Rectal smooth muscle tissue (tissue), 1 donor: ENCODE measurements around the gene CNTD1.

Source experiments
- H3K27ac ChIP-seq: one replicate; pipeline ENCODE4 v1.7.0; 2013; ENCODE audit warnings: low read depth, low read length, inconsistent platforms
- H3K27me3 ChIP-seq: one replicate; pipeline ENCODE4 v1.7.0; 2013; ENCODE audit warnings: low read length; ENCODE audit not compliant: control insufficient read depth, insufficient read depth
- H3K36me3 ChIP-seq: one replicate; pipeline ENCODE4 v1.7.0; 2013; ENCODE audit warnings: low read length; ENCODE audit not compliant: control insufficient read depth, insufficient read depth
- H3K4me1 ChIP-seq: one replicate; pipeline ENCODE4 v1.7.0; 2013; ENCODE audit warnings: low read length; ENCODE audit not compliant: control insufficient read depth, insufficient read depth
- H3K4me3 ChIP-seq: one replicate; pipeline ENCODE4 v1.7.0; 2013; ENCODE audit warnings: low read length
- H3K9ac ChIP-seq: one replicate; pipeline ENCODE4 v1.7.0; 2013; ENCODE audit warnings: low read length

Gene CNTD1

DNA sequence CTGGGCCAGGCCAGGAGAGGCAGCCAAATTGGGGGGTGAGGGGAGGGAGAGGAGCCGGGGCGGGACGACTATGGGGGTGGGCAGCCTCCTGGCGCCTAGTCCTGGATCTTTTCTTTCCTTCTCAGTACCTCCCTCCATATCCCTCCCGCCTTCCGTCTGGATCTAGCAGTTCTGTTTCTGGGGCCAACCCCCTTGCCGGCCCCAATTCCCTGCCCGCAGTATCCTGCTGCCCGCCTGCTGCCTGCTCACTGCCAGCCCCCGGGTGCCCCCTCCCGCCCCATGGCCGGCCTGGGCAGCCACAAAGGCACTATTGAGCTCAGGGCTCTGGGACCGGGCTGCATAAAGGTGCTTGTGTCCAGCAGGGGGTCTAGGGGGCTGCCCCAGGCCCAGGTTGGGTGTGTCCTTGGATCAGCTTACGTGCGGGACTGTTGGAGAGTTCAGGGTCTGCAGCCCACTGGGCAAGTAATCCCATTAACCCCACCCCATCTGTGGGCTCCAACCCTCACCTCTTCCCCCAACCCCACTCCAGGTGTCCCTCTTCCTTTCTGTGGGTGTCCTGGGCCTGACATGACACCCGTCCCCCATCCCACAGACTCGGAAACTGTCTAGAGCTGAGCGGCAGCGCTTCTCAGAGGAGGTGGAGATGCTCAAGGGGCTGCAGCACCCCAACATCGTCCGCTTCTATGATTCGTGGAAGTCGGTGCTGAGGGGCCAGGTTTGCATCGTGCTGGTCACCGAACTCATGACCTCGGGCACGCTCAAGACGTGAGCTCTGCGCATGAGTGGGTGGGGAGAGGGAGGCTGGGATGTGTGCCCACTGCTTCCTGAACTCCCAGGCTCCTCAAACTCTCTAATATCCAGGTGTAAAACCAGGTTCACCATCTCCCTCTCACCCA is 16.2 kb upstream of the CNTD1 start:
- H3K36me3 ChIP-seq, result peaks cover 12% of the 10 kb centered on the region
- H3K27me3 ChIP-seq, result peaks cover 37% of the 10 kb centered on the region
- H3K9ac ChIP-seq, result no peak overlapping the region
- H3K4me3 ChIP-seq, result peak overlapping the region; percentile 51
- H3K4me1 ChIP-seq, result no peaks in the 10 kb centered on the region
- H3K27ac ChIP-seq, result no peak overlapping the region

DNA sequence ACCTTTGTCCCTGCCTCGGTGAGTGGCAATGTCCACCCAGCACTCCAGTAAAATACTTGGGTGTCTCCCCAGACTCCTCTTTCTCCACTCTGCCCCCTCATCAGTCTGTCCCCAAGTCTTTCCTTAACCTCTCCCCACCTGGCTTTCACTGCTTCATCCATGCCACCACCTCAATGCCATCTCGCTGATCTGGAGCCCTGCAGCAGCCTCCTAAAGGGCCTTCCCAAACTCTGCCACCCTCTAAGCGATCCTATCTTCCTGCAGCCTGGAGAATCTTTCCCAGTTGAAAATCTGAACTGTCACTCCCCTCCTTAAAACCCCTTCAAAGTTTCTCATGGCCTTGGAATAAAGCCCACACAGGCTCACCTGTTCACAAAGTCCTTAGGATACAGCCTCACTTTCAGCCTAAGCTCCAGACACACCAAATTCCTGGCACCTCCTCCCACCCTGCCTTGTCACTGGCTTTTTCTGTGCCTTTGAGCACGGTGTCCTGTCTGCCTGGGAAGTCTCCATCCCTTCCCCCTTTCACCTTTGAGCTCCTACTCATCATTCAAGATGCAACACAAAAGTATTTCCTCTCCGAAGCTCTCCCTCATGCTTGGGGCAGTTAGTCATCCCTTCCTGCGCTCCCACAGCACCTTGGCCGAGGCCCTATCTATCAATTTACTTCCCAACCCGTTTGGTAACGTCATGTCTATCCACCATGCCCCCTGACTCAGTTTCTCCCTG is 15.4 kb upstream of the CNTD1 start:
- Histone ChIP-seq H3K4me3 (no peak overlapping the region), H3K36me3 (peaks cover 6% of the 10 kb centered on the region), H3K27me3 (peaks cover 37% of the 10 kb centered on the region), H3K9ac (no peak overlapping the region), H3K27ac (no peak overlapping the region), H3K4me1 (no peaks in the 10 kb centered on the region)

DNA sequence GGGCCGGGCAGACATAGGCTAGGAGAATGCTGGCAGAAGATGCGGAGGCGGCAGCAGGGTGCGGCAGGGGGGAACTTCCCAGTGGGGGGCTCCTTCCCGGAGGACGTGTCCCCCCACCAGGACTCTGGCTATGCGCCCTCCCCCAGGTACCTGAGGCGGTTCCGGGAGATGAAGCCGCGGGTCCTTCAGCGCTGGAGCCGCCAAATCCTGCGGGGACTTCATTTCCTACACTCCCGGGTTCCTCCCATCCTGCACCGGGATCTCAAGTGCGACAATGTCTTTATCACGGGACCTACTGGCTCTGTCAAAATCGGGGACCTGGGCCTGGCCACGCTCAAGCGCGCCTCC is 14.9 kb upstream of the CNTD1 start:
- Histone ChIP-seq H3K9ac (no peak overlapping the region), H3K27ac (no peak overlapping the region), H3K4me1 (no peaks in the 10 kb centered on the region), H3K4me3 (no peak overlapping the region), H3K27me3 (peaks cover 37% of the 10 kb centered on the region), H3K36me3 (peaks cover 6% of the 10 kb centered on the region)

DNA sequence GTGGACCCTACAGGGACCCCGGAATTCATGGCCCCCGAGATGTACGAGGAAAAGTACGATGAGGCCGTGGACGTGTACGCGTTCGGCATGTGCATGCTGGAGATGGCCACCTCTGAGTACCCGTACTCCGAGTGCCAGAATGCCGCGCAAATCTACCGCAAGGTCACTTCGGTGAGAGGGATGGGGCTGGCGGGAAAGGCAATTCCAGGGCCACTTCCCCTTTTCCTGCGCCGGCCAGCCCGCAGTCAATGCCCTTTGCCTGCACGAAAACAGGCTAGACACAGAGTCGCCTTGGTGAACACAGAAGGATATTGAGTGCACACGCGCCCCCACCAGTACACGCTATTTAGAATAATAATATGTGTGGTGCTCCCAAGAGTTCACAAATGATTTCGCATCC is 14.3 kb upstream of the CNTD1 start:
- Histone ChIP-seq H3K27ac (no peak overlapping the region), H3K9ac (no peak overlapping the region), H3K4me1 (no peaks in the 10 kb centered on the region), H3K36me3 (no peaks in the 10 kb centered on the region), H3K27me3 (peaks cover 37% of the 10 kb centered on the region), H3K4me3 (no peak overlapping the region)

DNA sequence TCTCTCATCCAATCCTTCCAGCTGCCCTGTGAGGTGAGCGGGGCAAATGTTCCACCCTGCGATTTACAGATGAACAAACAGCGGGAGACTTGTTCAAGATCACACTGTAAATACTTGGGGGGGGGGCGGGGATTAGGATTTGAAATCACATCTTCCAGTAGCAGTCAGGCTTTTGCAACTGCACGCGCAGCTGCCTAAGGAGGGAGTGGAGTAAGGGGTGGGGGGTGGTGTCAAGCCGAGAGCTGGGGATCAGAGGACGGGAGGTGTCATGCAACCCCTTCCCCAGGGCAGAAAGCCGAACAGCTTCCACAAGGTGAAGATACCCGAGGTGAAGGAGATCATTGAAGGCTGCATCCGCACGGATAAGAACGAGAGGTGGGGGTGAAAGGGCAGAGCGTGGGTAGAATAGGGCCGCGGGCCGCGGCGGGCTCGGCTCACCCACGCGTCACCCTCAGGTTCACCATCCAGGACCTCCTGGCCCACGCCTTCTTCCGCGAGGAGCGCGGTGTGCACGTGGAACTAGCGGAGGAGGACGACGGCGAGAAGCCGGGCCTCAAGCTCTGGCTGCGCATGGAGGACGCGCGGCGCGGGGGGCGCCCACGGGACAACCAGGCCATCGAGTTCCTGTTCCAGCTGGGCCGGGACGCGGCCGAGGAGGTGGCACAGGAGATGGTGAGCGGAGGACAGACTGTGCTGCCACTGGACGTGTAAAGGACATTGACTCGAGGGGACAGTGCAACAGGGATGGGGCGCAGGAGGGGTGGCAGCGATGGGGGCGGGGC is 13.7 kb upstream of the CNTD1 start:
- no peak overlapping the region for H3K9ac ChIP-seq
- peaks cover 37% of the 10 kb centered on the region for H3K27me3 ChIP-seq
- H3K36me3 ChIP-seq, result no peaks in the 10 kb centered on the region
- no peak overlapping the region for H3K4me3 ChIP-seq
- no peaks in the 10 kb centered on the region for H3K4me1 ChIP-seq
- no peak overlapping the region for H3K27ac ChIP-seq

DNA sequence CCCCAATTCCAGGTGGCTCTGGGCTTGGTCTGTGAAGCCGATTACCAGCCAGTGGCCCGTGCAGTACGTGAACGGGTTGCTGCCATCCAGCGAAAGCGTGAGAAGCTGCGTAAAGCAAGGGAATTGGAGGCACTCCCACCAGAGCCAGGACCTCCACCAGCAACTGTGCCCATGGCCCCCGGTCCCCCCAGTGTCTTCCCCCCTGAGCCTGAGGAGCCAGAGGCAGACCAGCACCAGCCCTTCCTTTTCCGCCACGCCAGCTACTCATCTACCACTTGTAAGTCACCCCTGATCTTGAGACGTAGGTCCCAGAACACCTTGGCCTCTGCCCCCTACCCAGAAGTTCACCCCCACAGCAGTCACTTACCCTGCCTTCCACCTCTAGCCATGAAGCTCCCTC is 11.4 kb upstream of the CNTD1 start:
- no peaks in the 10 kb centered on the region for H3K36me3 ChIP-seq
- H3K4me3 ChIP-seq, result no peak overlapping the region
- H3K27me3 ChIP-seq, result peaks cover 33% of the 10 kb centered on the region
- H3K4me1 ChIP-seq, result no peaks in the 10 kb centered on the region
- H3K9ac ChIP-seq, result no peak overlapping the region
- no peak overlapping the region for H3K27ac ChIP-seq

DNA sequence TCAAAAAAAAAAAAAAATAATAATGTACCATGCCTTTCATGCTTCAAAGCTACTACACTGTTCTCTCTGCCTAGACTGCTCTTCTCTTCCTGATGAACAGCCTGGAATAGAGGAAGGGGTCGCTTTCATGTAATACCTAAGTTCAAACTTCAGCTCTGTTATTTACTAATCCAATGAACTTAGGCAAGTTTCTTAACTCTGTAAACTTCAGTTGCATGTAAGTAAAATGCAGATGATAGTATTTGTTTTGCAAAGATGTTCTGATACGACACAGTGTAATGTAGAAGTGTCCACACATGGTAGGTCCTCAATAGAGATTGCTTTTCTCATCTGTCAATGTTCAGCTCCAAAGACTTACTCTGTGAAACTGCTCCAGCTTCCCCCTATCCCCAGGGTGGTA is 6.7 kb upstream of the CNTD1 start:
- H3K4me3 ChIP-seq, result no peak overlapping the region
- H3K4me1 ChIP-seq, result no peaks in the 10 kb centered on the region
- H3K9ac ChIP-seq, result no peak overlapping the region
- H3K36me3 ChIP-seq, result peaks cover 7% of the 10 kb centered on the region
- H3K27ac ChIP-seq, result no peak overlapping the region
- H3K27me3 ChIP-seq, result no peaks in the 10 kb centered on the region

DNA sequence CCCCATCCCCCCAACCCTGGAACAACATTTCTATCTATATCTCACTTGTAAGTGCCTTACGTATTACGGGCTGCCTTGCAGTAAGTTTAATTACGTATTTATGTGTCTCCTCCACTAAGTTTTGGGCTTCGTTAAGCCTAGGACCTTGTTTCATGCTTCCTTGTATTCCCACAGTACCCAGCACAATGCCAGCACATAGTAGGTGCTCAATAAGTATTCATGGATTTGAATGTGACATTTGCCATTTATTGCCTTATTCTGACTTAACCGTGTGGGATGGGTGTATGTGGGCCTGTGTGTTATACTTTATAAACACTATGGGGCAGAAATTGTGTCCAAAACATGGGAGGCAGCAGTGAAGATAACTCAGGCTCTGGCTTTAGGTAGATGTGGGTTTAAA is 6.1 kb upstream of the CNTD1 start:
- Histone ChIP-seq H3K9ac (no peak overlapping the region), H3K4me3 (no peak overlapping the region), H3K36me3 (peaks cover 12% of the 10 kb centered on the region), H3K4me1 (peaks cover 4% of the 10 kb centered on the region), H3K27ac (no peak overlapping the region), H3K27me3 (no peaks in the 10 kb centered on the region)

DNA sequence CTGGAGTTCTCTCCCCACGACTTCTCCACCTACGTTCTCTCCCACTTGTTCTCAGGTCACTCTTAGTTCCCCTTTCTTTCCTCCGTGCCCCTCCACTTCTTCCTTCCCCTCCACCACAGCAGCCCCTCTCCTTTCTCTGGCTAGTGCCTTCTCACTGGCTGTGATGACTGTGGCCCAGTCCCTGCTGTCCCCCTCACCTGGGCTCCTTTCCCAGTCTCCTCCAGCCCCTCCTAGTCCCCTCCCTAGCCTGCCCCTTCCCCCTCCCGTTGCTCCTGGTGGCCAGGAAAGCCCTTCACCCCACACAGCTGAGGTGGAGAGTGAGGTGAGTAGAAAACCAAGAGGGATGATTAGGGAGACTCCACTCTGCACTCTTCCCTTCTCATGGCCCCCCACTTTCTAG is 3.6 kb upstream of the CNTD1 start:
- Histone ChIP-seq H3K27me3 (no peaks in the 10 kb centered on the region), H3K27ac (no peak overlapping the region), H3K4me3 (no peak overlapping the region), H3K9ac (no peak overlapping the region), H3K36me3 (peaks cover 12% of the 10 kb centered on the region), H3K4me1 (peaks cover 9% of the 10 kb centered on the region)

DNA sequence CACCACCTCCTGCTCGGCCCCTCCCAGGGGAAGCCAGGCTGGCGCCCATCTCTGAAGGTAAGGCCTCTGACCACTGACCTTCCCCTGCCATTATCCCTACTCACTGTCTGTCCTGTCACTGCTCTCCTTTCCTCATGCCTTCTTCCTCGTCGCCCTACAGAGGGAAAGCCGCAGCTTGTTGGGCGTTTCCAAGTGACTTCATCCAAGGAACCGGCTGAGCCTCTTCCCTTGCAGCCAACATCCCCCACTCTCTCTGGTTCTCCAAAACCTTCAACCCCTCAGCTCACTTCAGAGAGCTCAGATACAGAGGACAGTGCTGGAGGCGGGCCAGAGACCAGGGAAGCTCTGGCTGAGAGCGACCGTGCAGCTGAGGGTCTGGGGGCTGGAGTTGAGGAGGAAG is 3.2 kb upstream of the CNTD1 start:
- Histone ChIP-seq H3K27me3 (no peaks in the 10 kb centered on the region), H3K4me1 (peaks cover 9% of the 10 kb centered on the region), H3K4me3 (no peak overlapping the region), H3K27ac (no peak overlapping the region), H3K9ac (no peak overlapping the region), H3K36me3 (peaks cover 12% of the 10 kb centered on the region)

DNA sequence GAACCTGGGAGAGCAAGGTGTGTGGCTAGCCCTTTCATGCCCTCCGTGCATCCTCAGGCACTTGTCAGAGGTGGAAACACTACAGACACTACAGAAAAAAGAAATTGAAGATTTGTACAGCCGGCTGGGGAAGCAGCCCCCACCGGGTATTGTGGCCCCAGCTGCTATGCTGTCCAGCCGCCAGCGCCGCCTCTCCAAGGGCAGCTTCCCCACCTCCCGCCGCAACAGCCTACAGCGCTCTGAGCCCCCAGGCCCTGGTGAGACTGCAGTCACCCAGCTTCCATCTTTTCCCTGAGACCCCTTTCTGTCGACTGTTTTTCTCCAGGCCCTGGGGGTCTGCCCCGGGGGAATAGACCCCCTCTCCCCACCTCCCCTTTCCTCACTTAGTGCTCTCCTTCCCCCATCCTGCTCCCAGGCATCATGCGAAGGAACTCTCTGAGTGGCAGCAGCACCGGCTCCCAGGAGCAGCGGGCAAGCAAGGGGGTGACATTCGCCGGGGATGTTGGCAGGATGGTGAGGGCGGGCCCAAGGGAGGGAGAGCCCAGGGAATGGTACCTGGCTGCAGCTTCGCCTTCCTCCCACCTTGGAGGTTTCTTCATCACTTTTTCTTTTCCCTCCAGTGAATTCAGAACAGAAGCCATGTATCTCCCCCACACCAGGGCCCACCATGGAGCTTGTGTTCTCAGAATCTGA is 2.4 kb upstream of the CNTD1 start:
- no peak overlapping the region for H3K4me3 ChIP-seq
- H3K27ac ChIP-seq, result no peak overlapping the region
- H3K4me1 ChIP-seq, result peaks cover 9% of the 10 kb centered on the region
- no peaks in the 10 kb centered on the region for H3K27me3 ChIP-seq
- H3K36me3 ChIP-seq, result peaks cover 12% of the 10 kb centered on the region
- no peak overlapping the region for H3K9ac ChIP-seq
